Spleen (tissue), 7 donors: ENCODE data around the gene TEPSIN.
A peak's percentile ranks its signal among the peaks of the same experiment; 100 is the strongest.

ENCODE experiments used
- CTCF ChIP-seq, 11 experiments: fragments of 200-600 bp in 7 of 11; fragments of 450-650 bp in 4 of 11; sonication (generic) in 4 of 11; IDR thresholded peaks in 8 of 11; conservative IDR thresholded peaks in 3 of 11; 1 replicate in 7 of 11; 2 replicates in 4 of 11; pipeline versions ENCODE4 v1.4.0 to v1.8.0; 2016 to 2021; ENCODE audit warnings: antibody characterized with exemption in 11 of 11, inconsistent platforms in 4 of 11, mild to moderate bottlenecking in 1 of 11
- POLR2AphosphoS5 ChIP-seq, 3 donors: sonication (generic); formaldehyde crosslinking; IDR thresholded peaks; one replicate each; pipeline ENCODE4 v1.5.1; 2017; ENCODE audit warnings: antibody characterized with exemption in 3 of 3
- donor health status: DM: no; HTN: no; CAD: no; lungs with moderate emphysema.
- donor health status: DM: no; HTN: no; CAD: no.
- donor health status: DM: no; HTN: no; CAD: no.

- TF ChIP-seq POLR2AphosphoS5 (IDR thresholded peaks at IDR 0.05) (peak; percentile 22 to 76 (median 46)), CTCF (IDR thresholded peaks at IDR 0.05 in 8 of 11, conservative IDR thresholded peaks at IDR 0.05 in 3 of 11) (peak; percentile 50 to 93 (median 82))
Observed at GRCh38 chr17:81241648-81242420, 3.0 kb upstream of the TEPSIN start.
